Right cardiac atrium (tissue), 5 donors: Measurements from ENCODE around the gene LIX1L. TPM values are rescaled to one million over a fixed set of nuclear protein-coding genes. Genes with fewer than 3 reads are reported as not detected.

Source experiments
- ATAC-seq, 2 donors: fragments of 200-7000 bp; cut with Tn5 transposase; one replicate each; pipeline versions ENCODE4 v1.8.0 to v1.9.1; 2020; ENCODE audit warnings: moderate library complexity in 2 of 2, mild to moderate bottlenecking in 1 of 2
- DNase-seq, 3 donors: peaks; one replicate each; pipeline ENCODE4 v3.0.0-alpha.2; 2020
- H3K27ac ChIP-seq: one replicate; pipeline ENCODE4 v1.5.1; 2013; ENCODE audit warnings: mild to moderate bottlenecking, low read length, control low read depth, moderate library complexity
- H3K27me3 ChIP-seq: one replicate; pipeline ENCODE4 v1.6.1; 2013; ENCODE audit not compliant: control insufficient read depth, insufficient read depth
- H3K4me1 ChIP-seq: one replicate; pipeline ENCODE4 v1.6.1; 2013; ENCODE audit warnings: low read length; ENCODE audit not compliant: control insufficient read depth, insufficient read depth
- H3K4me3 ChIP-seq: one replicate; pipeline ENCODE4 v1.5.1; 2013; ENCODE audit warnings: low read length, control low read depth
- H3K9me3 ChIP-seq: one replicate; pipeline ENCODE4 v1.6.1; 2013; ENCODE audit warnings: low read length; ENCODE audit not compliant: control insufficient read depth
- WGBS: extraction: QIAGEN DNeasy Blood & Tissue Kit; methylation state at CpG from one replicate; pipeline ENCODE4 v1.1.7; 2013; 5-methylcytosine and 5-hydroxymethylcytosine counted together
- intact Hi-C, 4 donors: fragments of 100-400 bp; cut with DNase I; formaldehyde crosslinking; loops; one replicate each; pipeline versions ENCODE4 v1.11.0 to v1.14.0; 2022 to 2023
- polyA plus RNA-seq: library from polyadenylated mRNA; stranded (reverse); fragments of 200-250 nt; gene quantifications from one replicate; pipeline ENCODE4 v1.2.3, GENCODE V29; 2013
- total RNA-seq, 4 donors: library from RNA; stranded (reverse); fragmentation: NEBNext Ultra II Directional; extraction: Animal tissue kit (Norgen Biotek cat#: 25700); gene quantifications; one replicate each; pipeline ENCODE4 v1.2.1, GENCODE V29; 2021
- donor health status: healthy with polysubstance abuse.
- donor health status: DM: no; HTN: yes; CAD: no.
- donor health status: DM: no; HTN: no; CAD: no.
- donor health status: DM: no; HTN: yes; CAD: no; lungs with severe emphysema.
- donor health status: DM: yes; HTN: yes; CAD: no.

Gene LIX1L
- total and polyA plus RNA-seq, 5 donors: 11.9 to 39.2 (median 28.3) TPM

DNA sequence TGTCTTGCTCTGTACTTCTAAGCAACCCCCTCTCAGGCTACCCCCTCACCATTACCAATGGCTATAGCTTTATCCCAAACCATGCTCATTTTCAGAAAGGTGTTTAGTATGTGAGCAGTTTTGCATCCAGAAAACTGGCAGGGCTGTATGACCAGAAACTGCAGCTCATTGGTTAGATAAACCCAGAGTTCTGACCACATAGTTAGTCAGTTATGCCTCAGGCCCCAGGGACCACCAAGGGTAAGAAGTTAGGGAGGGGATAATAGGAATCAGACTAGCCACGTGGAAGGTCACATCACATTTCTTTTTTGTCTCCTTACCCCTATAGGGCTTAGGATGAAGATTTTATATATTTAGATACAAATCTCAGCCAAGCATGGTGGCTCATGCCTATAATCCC is 49.2 kb downstream of the LIX1L start:
- intact Hi-C loops: no loop called here
- H3K9me3 ChIP-seq: no peaks in the 10 kb centered on the region
- H3K27ac ChIP-seq: peak overlapping the region; percentile 25
- no peak for ATAC-seq
- H3K4me1 ChIP-seq: peaks cover 5% of the 10 kb centered on the region
- no peak for DNase-seq
- no peak overlapping the region for H3K4me3 ChIP-seq
- H3K27me3 ChIP-seq: no peaks in the 10 kb centered on the region
- 48% methylated on average over 1 of the region's 1 CpG for WGBS

DNA sequence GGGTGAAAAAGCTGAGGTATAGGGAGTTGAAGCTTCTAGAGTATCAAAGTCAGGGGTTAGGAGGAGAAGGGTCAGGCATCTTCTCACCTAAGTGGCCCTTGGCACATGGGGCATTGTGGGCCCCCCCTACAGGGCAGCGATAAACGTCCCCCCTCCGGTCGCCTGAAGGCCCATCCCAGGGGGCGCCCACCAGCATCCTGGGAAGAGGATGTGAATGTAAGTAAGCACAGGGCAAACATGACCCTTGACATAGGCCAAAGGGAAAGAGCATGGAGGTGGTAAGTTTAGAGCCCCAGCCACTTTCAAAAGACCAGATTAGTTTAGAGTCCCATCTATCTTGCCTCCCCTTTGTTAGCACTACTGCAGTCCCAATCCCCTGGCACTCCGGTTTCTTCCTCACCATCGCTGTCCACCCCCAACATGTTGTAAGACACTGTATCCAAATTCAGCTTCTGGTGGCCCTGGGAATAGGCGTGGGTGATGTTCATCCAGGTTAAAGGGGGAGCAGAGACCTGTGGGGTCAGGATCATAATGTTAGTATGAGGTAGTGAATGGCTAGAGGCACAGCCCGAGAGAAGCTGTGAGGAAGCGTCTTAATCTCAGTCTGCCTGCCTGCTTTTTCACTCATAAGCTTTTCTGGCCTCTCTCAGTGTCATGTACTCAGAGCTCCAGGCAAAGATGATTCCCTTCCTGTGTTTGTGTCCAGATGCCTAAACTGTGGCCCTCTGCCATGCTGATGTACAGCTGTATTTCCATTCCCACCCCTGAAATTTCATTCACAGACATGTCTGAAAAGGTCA is 50.7 kb downstream of the LIX1L start:
- Histone ChIP-seq H3K4me3 (no peak overlapping the region), H3K9me3 (no peaks in the 10 kb centered on the region), H3K4me1 (peaks cover 5% of the 10 kb centered on the region), H3K27ac (peak overlapping the region; percentile 69), H3K27me3 (no peaks in the 10 kb centered on the region)
- intact Hi-C loops: no loop called here
- DNase-seq: no peak
- ATAC-seq: peak; percentile 40 to 81
- 66% methylated on average over 10 of the region's 10 CpGs for WGBS

DNA sequence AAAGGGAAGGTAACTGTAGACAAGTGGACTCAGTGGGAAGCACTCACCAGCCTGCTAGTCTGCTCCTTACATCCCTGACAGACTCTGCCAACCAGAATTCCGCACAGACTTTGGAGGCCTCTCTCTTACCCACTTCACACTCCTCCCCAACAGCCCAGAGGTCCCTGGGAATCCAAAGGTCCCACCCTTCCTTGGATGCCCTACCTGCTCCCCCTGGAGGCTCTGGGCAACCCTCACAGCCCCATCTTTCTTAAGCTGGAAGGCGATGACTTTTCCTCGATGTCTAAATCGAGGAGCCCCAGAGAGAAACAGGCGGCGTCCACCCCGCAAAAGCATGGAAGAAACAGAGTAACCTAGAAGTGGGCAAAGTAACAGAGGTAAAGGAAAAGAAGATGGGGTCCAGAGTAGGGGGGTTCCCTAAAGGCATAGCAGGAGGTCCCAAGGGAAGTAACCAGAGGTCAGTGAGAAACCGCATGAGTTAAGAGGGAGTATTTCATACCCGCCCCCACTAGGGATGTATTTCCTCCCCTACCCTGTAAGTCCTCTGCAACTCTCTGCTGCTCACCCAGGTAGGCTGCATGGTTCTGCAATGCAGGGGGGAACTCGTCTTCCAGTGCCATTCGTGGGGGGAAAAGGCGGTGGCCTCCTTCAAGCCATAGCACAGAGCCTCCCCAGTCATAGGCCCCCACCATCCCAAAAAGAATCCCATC is 56.4 kb downstream of the LIX1L start:
- Histone ChIP-seq H3K27me3 (no peaks in the 10 kb centered on the region), H3K4me3 (no peak overlapping the region), H3K27ac (no peak overlapping the region), H3K4me1 (no peaks in the 10 kb centered on the region), H3K9me3 (no peaks in the 10 kb centered on the region)
- no peak for ATAC-seq
- 81% methylated on average over 12 of the region's 12 CpGs for WGBS
- DNase-seq: no peak
- intact Hi-C loops: no loop called here

DNA sequence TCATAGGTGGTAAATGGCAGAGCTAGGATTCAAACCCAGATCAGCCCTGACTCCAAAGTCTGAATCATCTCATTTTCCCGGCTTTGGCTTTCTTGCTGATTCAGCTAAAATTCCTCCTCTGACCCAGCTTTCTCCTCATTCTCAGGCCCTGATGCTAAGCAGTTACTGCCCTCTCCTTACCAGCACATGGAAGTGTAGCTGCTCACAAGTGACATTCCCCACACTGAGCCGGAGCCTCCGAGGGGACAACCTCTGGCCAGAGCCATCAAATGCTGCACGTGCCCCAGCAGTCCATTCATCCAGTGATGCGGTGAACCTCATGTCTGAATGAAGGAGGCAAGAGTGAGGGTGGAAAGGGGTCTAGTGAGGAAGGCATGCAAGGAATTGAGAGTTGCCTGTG is 59.1 kb downstream of the LIX1L start:
- no peaks in the 10 kb centered on the region for H3K9me3 ChIP-seq
- no peak for ATAC-seq
- intact Hi-C loops: loop anchor here in 2 of 4 donors (10.0 kb wide), 2 partner anchors 66 to 116 kb away; partner anchors contain the start of genes ANKRD34A (in 1 of the 2) and POLR3GL (in 1 of the 2)
- H3K4me1 ChIP-seq: no peaks in the 10 kb centered on the region
- no peak overlapping the region for H3K27ac ChIP-seq
- no peak overlapping the region for H3K4me3 ChIP-seq
- no peak for DNase-seq
- no peaks in the 10 kb centered on the region for H3K27me3 ChIP-seq
- WGBS: 88% methylated on average over 5 of the region's 5 CpGs

DNA sequence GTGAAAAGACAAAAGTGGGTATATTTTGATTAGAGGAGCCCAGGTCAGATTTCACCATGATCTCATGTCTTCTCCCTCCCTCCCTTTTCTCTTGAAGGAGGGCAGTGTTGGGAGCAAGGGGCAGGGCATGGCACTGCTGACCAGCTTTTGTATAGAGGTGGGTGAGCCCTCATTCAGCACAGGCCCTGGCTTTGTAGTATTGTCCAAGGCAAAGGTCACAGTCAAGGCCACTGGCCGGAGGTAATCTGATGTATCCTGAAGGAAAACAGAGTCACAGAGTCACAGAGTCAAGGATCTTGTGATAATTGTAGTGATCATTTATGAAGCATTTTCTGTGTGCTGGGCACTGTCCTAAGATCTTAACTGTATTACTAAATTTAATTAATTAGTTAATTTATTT is 59.8 kb downstream of the LIX1L start:
- Histone ChIP-seq H3K27ac (no peak overlapping the region), H3K4me3 (no peak overlapping the region), H3K27me3 (no peaks in the 10 kb centered on the region), H3K9me3 (no peaks in the 10 kb centered on the region), H3K4me1 (peaks cover 1% of the 10 kb centered on the region)
- no peak for DNase-seq
- ATAC-seq: no peak
- 90% methylated on average over 1 of the region's 1 CpG for WGBS
- intact Hi-C loops: loop anchor here in 2 of 4 donors (10.0 kb wide), 2 partner anchors 67 to 117 kb away; partner anchors contain the start of genes ANKRD34A (in 1 of the 2) and POLR3GL (in 1 of the 2)

DNA sequence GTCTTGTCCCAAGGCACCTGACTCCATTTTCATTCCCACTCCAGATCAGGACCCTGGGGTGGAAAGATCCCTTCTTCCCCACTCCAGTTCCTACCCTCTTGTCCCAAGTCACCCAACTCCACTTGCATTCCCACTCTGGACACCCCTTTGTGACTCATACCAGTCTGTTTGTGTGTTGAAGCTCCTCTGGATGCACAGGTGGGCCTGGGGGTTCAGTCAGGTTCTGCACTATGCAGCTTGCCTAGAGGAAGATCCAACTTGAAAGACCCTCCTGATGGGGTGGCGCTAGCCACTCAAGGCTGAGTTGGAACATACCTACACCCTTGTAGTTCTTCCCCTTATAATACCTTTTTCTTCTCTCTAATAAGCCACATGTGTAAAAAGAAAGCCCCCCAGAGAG is 62.3 kb downstream of the LIX1L start:
- H3K4me3 ChIP-seq: no peak overlapping the region
- peaks cover 9% of the 10 kb centered on the region for H3K4me1 ChIP-seq
- intact Hi-C loops: loop anchor here in 2 of 4 donors (10.0 kb wide), 2 partner anchors 69 to 119 kb away; partner anchors contain the start of genes ANKRD34A (in 1 of the 2) and POLR3GL (in 1 of the 2)
- no peaks in the 10 kb centered on the region for H3K9me3 ChIP-seq
- ATAC-seq (no peak), DNase-seq (no peak)
- H3K27ac ChIP-seq: no peak overlapping the region
- H3K27me3 ChIP-seq: no peaks in the 10 kb centered on the region
- 93% methylated on average over 1 of the region's 1 CpG for WGBS

DNA sequence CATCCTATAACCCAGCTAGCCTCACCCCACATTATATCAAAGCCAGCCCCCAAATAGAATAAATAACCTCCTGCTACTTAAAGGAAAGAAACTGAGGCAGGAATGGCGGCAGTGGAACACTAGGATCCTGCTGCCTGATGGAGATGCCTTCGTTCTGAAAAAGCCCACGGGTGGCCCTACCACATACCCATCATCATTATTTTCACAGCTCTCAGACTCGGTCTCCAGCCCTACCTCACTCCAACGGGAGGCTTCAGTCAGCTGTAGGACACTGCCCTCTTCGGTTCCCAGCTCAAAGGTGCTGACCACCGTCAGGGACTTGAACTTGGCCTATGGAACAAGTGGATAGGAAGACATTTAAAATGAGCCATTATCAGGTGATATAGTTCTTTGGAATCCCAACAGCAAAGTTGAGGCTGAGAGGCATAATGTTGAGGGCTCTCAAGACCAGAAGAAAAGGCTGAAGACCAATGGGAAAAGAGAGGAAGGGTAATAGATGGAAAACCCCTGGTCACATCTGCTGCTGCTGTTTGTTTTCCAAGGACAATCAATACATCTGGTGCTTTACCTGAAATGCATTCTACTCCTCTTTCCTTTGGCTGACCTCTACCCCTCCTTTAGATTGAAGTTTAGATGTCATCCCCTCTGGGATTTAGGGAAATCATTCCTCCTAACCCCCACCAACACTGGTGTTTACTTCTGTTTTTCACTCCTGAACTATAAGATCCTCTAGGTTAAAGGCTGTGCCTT is 64.3 kb downstream of the LIX1L start:
- Histone ChIP-seq H3K9me3 (no peaks in the 10 kb centered on the region), H3K4me3 (no peak overlapping the region), H3K27me3 (no peaks in the 10 kb centered on the region), H3K27ac (peak overlapping the region; percentile 1), H3K4me1 (peaks cover 9% of the 10 kb centered on the region)
- DNase-seq (no peak), ATAC-seq (no peak)
- WGBS: 86% methylated on average over 7 of the region's 7 CpGs
- intact Hi-C loops: loop anchor here (5.0 to 10.0 kb wide), 3 partner anchors 71 to 121 kb away; partner anchors contain the start of genes ANKRD34A (in 1 of the 4) and POLR3GL (in 1 of the 4)

DNA sequence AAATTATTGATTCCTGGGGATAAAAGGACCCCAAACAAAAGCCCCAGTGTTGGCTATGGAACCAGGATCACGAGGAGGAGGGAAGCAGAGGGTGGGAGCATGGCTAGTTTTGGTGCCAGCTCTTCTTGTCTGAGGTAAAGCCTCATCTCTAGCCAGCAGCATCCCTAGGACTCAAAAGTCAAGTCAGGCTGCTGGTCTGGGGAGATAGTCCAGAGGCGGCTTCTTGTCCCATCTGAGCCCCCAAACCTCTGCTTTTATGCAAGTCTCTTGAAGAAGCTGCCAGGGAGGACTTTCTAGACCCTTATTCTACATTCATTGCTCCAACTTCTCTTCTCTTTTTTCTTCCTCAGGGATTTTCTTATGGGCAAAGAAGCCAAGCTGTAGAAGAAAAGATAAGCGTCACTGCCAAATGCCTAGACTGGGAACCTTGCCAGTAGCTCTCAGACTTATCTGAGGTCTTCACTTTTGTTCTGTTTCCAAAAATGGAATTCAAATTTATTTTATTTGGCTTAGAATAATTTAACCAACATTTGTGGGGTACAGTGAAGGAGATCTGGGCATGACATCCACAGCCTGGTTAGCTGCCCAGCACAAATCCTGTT is 65.2 kb downstream of the LIX1L start:
- peak; percentile 30 to 34 for ATAC-seq
- 27% methylated on average over 3 of the region's 3 CpGs for WGBS
- Histone ChIP-seq H3K27me3 (no peaks in the 10 kb centered on the region), H3K4me3 (no peak overlapping the region), H3K9me3 (no peaks in the 10 kb centered on the region), H3K4me1 (peaks cover 9% of the 10 kb centered on the region), H3K27ac (peak overlapping the region; percentile 86)
- intact Hi-C loops: loop anchor here (5.0 to 10.0 kb wide), 3 partner anchors 72 to 122 kb away; partner anchors contain the start of genes ANKRD34A (in 1 of the 4) and POLR3GL (in 1 of the 4)
- DNase-seq: peak in 1 of 3 donors; percentile 53

DNA sequence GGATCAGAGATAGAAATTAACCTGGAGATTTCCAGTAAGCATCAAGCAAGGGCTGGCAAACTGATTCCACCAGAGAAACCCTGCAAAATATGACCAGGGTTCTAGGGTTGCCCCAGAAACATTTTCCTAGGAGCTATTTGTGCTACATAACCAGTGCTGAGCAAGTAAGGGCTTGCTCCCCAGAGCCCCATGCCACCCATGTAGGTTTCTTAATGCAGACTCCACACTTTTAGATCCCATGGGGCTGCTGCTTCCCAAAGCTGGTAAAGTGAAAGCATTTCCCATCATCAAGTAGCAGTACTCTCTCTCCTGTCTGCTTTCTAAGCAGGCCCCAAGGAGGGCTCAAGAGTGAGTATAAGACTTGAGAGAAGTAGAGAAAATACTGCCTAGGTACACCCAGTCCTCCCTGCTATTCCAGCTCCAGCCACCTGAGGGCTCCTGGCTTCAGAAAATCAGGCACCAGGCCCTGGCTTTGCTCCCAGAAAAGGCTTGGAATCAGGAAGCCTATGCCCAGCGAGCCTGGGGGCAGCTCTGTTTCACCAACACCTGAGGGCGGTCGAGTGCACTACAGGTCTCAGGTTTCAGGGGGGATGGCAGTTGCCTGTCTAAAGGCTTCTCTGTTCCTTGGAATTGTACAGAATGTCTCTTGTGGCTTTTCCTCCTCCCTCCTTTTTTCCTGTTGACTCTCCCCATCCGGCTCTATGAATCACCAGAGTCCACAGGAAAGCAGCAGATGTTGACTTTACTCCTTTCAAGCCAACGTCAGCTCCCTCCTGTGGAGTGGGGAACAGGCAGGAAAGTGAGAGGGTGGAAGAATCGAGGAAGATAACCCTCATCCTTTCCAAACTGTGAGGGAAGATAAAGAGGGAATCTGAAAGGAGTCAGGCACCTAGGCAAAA is 66.0 kb downstream of the LIX1L start:
- peaks cover 9% of the 10 kb centered on the region for H3K4me1 ChIP-seq
- WGBS: 1% methylated on average over 6 of the region's 6 CpGs
- intact Hi-C loops: loop anchor here (5.0 to 10.0 kb wide), 3 partner anchors 73 to 123 kb away; partner anchors contain the start of genes ANKRD34A (in 1 of the 4) and POLR3GL (in 1 of the 4)
- H3K9me3 ChIP-seq: no peaks in the 10 kb centered on the region
- H3K27me3 ChIP-seq: no peaks in the 10 kb centered on the region
- DNase-seq (peak; percentile 93 to 97 (median 94)), ATAC-seq (peak; percentile 89 to 92)
- peak overlapping the region; percentile 2 for H3K4me3 ChIP-seq
- peak overlapping the region; percentile 86 for H3K27ac ChIP-seq
